IMR-90 (cell line): ENCODE measurements around the gene GRAMD4. TPM values are rescaled to one million over a fixed set of nuclear protein-coding genes. Genes with fewer than 3 reads are reported as not detected.

ENCODE experiments used
- ATAC-seq: fragments of 200-7000 bp; cut with Tn5 transposase; 2 replicates; pipeline ENCODE4 v1.9.1; 2020; ENCODE audit warnings: low read depth, mild to moderate bottlenecking, moderate library complexity
- BruUV-seq: library from RNA; stranded (reverse); fragments of 400-500 nt; replicated peaks from 2 replicates; lab custom pipeline; 2021; lab: Mats Ljungman, UMichigan
- CTCF ChIA-PET: fragments of 300-600 bp; formaldehyde crosslinking; extraction: SDS; loops from one replicate; lab custom pipeline; 2021; ENCODE audit warnings: antibody characterized with exemption; lab: Yijun Ruan, JAX
- POLR2A ChIA-PET: fragments of 300-600 bp; sonication (Branson Sonifier 250); formaldehyde crosslinking; loops from one replicate; lab custom pipeline; 2022; ENCODE audit warnings: antibody characterized with exemption; ENCODE audit not compliant: unreplicated experiment; lab: Charles Lee
- DNase-seq: peaks from one replicate; pipeline ENCODE4 v3.0.0; 2013
- H2AFZ ChIP-seq: replicated peaks from 2 replicates; pipeline ENCODE3; 2013; ENCODE audit warnings: low read length, mild to moderate bottlenecking; ENCODE audit not compliant: poor library complexity
- H2AK5ac ChIP-seq: 2 replicates; pipeline ENCODE4 v1.6.1; 2013; ENCODE audit warnings: low read depth, low read length, inconsistent platforms
- H2AK9ac ChIP-seq: replicated peaks from 2 replicates; pipeline ENCODE3; 2013; ENCODE audit warnings: mild to moderate bottlenecking, low read depth, low read length, moderate library complexity; ENCODE audit not compliant: poor library complexity
- H2BK120ac ChIP-seq: 2 replicates; pipeline ENCODE4 v1.6.1; 2013; ENCODE audit warnings: low read depth, low read length, inconsistent platforms
- H2BK15ac ChIP-seq: 3 replicates; pipeline ENCODE4 v1.6.1; 2013; ENCODE audit warnings: low read depth, low read length, inconsistent platforms
- H2BK20ac ChIP-seq: 2 replicates; pipeline ENCODE4 v1.6.1; 2013; ENCODE audit warnings: low read depth, mild to moderate bottlenecking, inconsistent platforms, low read length, moderate library complexity
- H2BK5ac ChIP-seq: 2 replicates; pipeline ENCODE4 v1.6.1; 2013; ENCODE audit warnings: mild to moderate bottlenecking, low read depth, low read length, inconsistent platforms; ENCODE audit not compliant: poor library complexity, severe bottlenecking
- H3K14ac ChIP-seq: replicated peaks from 2 replicates; pipeline ENCODE4 v1.6.1; 2013; ENCODE audit warnings: low read depth, low read length, inconsistent platforms
- H3K18ac ChIP-seq: 2 replicates; pipeline ENCODE4 v1.6.1; 2013; ENCODE audit warnings: low read depth, low read length, control low read depth
- H3K23ac ChIP-seq: 2 replicates; pipeline ENCODE4 v1.6.1; 2013; ENCODE audit warnings: low read depth, low read length, inconsistent platforms
- H3K27ac ChIP-seq: 2 replicates; pipeline ENCODE4 v1.5.1; 2013; ENCODE audit warnings: mild to moderate bottlenecking, control low read depth, low read length; ENCODE audit not compliant: insufficient read depth
- H3K27me3 ChIP-seq: 2 replicates; pipeline ENCODE4 v1.6.1; 2013; ENCODE audit warnings: low read length; ENCODE audit not compliant: control insufficient read depth, insufficient read depth
- H3K36me3 ChIP-seq: 2 replicates; pipeline ENCODE4 v1.6.1; 2013; ENCODE audit warnings: low read length, mixed read lengths; ENCODE audit not compliant: control insufficient read depth, insufficient read depth
- H3K4ac ChIP-seq: 2 replicates; pipeline ENCODE4 v1.6.1; 2013; ENCODE audit warnings: low read depth, low read length, inconsistent platforms
- H3K4me1 ChIP-seq: 2 replicates; pipeline ENCODE4 v1.6.1; 2013; ENCODE audit warnings: low read length, mixed read lengths; ENCODE audit not compliant: control insufficient read depth, insufficient read depth
- H3K4me2 ChIP-seq: 2 replicates; pipeline ENCODE4 v1.6.1; 2013; ENCODE audit warnings: low read depth, mild to moderate bottlenecking, control low read depth, low read length, moderate library complexity
- H3K4me3 ChIP-seq: 2 replicates; pipeline ENCODE4 v1.5.1; 2013; ENCODE audit warnings: low read depth, mild to moderate bottlenecking, control low read depth, low read length, moderate library complexity; ENCODE audit not compliant: insufficient read depth
- H3K56ac ChIP-seq: 2 replicates; pipeline ENCODE4 v1.6.1; 2013; ENCODE audit warnings: low read length, inconsistent platforms; ENCODE audit not compliant: insufficient read depth; ENCODE audit errors: extremely low read depth
- H3K79me1 ChIP-seq, 2 experiments: 2 replicates each; pipeline ENCODE4 v1.6.1; 2013; ENCODE audit warnings: low read length in 2 of 2, inconsistent platforms in 1 of 2, low read depth in 1 of 2
- H3K9ac ChIP-seq: 2 replicates; pipeline ENCODE4 v1.6.1; 2013; ENCODE audit warnings: low read depth, low read length, control low read depth
- H3K9me1 ChIP-seq: 2 replicates; pipeline ENCODE4 v1.6.1; 2013; ENCODE audit warnings: low read length, inconsistent platforms; ENCODE audit not compliant: insufficient read depth
- H3K9me3 ChIP-seq: 2 replicates; pipeline ENCODE4 v1.6.1; 2013; ENCODE audit warnings: low read length; ENCODE audit not compliant: control insufficient read depth, insufficient read depth
- H4K20me1 ChIP-seq: 2 replicates; pipeline ENCODE4 v1.6.1; 2013; ENCODE audit warnings: low read length, inconsistent platforms; ENCODE audit not compliant: insufficient read depth
- H4K5ac ChIP-seq: 2 replicates; pipeline ENCODE4 v1.6.1; 2013; ENCODE audit warnings: mild to moderate bottlenecking, low read depth, low read length, control low read depth
- H4K8ac ChIP-seq, 2 experiments: 2 replicates each; pipeline ENCODE4 v1.6.1; 2013; ENCODE audit warnings: low read depth in 2 of 2, low read length in 2 of 2, control low read depth in 1 of 2, inconsistent platforms in 1 of 2
- H4K91ac ChIP-seq: 2 replicates; pipeline ENCODE4 v1.6.1; 2013; ENCODE audit warnings: low read depth, low read length, inconsistent platforms; ENCODE audit not compliant: insufficient read depth
- BHLHE40 ChIP-seq: fragments of 150-350 bp; IDR thresholded peaks from 2 replicates; pipeline ENCODE4 v1.6.1; 2016; ENCODE audit warnings: mild to moderate bottlenecking, low read depth, low read length
- CHD1 ChIP-seq: IDR thresholded peaks from 2 replicates; pipeline ENCODE4 v1.6.1; 2012; ENCODE audit warnings: low read depth, low read length, improper control_type of control experiment
- MAFK ChIP-seq: IDR thresholded peaks from 2 replicates; pipeline ENCODE4 v1.6.1; 2012; ENCODE audit warnings: low read depth, low read length, improper control_type of control experiment
- MAZ ChIP-seq: IDR thresholded peaks from 2 replicates; pipeline ENCODE4 v1.6.1; 2012; ENCODE audit warnings: low read depth, mild to moderate bottlenecking, low read length, improper control_type of control experiment, moderate library complexity, borderline replicate concordance
- MXI1 ChIP-seq: IDR thresholded peaks from 2 replicates; pipeline ENCODE4 v1.6.1; 2012; ENCODE audit warnings: low read depth, mild to moderate bottlenecking, low read length, moderate library complexity, borderline replicate concordance
- NFE2L2 ChIP-seq: fragments of 150-350 bp; IDR thresholded peaks from 2 replicates; pipeline ENCODE4 v1.6.1; 2016; ENCODE audit warnings: low read depth, mild to moderate bottlenecking, low read length
- POLR2A ChIP-seq: IDR thresholded peaks from 2 replicates; pipeline ENCODE4 v1.6.1; 2012; ENCODE audit warnings: mild to moderate bottlenecking, low read depth, low read length
- RAD21 ChIP-seq: IDR thresholded peaks from 2 replicates; pipeline ENCODE4 v1.6.1; 2012; ENCODE audit warnings: low read length, improper control_type of control experiment
- RCOR1 ChIP-seq: IDR thresholded peaks from 2 replicates; pipeline ENCODE4 v1.6.1; 2012; ENCODE audit warnings: mild to moderate bottlenecking, low read length, improper control_type of control experiment; ENCODE audit not compliant: insufficient replicate concordance
- RFX5 ChIP-seq: IDR thresholded peaks from 2 replicates; pipeline ENCODE4 v1.8.0; 2012; ENCODE audit warnings: low read depth, mild to moderate bottlenecking, low read length, moderate library complexity
- SMC3 ChIP-seq: fragments of 150-350 bp; IDR thresholded peaks from 2 replicates; pipeline ENCODE4 v1.6.1; 2016; ENCODE audit warnings: low read depth, mild to moderate bottlenecking, antibody characterized with exemption, low read length, moderate library complexity
- USF2 ChIP-seq: fragments of 150-350 bp; IDR thresholded peaks from 2 replicates; pipeline ENCODE4 v1.6.1; 2017; ENCODE audit warnings: mild to moderate bottlenecking, antibody characterized with exemption, low read length, low read depth
- WGBS, 2 experiments: methylation state at CpG; one replicate each; pipeline versions ENCODE4 v1.1.5 to v1.1.7; 2013; ENCODE audit warnings: missing lambda C conversion rate in 2 of 2; ENCODE audit not compliant: insufficient read length in 1 of 2; ENCODE audit errors: extremely low coverage in 2 of 2; 5-methylcytosine and 5-hydroxymethylcytosine counted together
- dilution Hi-C: fragments of 300-500 bp; cut with HindIII; formaldehyde crosslinking; loops from one replicate; pipeline ENCODE4 v1.14.3; 2018; ENCODE audit warnings: low sequenced_read_pairs; ENCODE audit not compliant: unreplicated experiment
- in situ Hi-C: fragments of 300-500 bp; cut with MboI; formaldehyde crosslinking; loops from 3 replicates; pipeline ENCODE4 v1.14.3; 2019; ENCODE audit warnings: low sequenced_read_pairs, inconsistent platforms, mixed read lengths
- intact Hi-C: fragments of 100-400 bp; cut with micrococcal nuclease; formaldehyde crosslinking; loops from 2 replicates; pipeline ENCODE4 v1.10.0; 2022
- polyA plus RNA-seq, 3 experiments: library from polyadenylated mRNA; depleted of rRNA; stranded (reverse); fragments of >200 nt; gene quantifications; 2 replicates each; pipeline ENCODE4 v1.2.3, GENCODE V29; 2012; ENCODE audit warnings: low replicate concordance in 1 of 3
- total RNA-seq: library from RNA; depleted of rRNA; stranded (reverse); fragments of >200 nt; gene quantifications from 2 replicates; pipeline ENCODE4 v1.2.3, GENCODE V29; 2012
- TF ChIP-seq, protein P1 (sequence below): fragments of 150-350 bp; IDR thresholded peaks from 2 replicates; pipeline ENCODE4 v1.6.1; 2016; ENCODE audit warnings: low read depth, mild to moderate bottlenecking, low read length, moderate library complexity, borderline replicate concordance
- TF ChIP-seq, protein P2 (sequence below): conservative IDR thresholded peaks from 2 replicates; pipeline ENCODE4 v1.5.1; 2012; ENCODE audit warnings: mild to moderate bottlenecking, low read depth, low read length, improper control_type of control experiment

GRAMD4 gene
- total and polyA plus RNA-seq, 2 of the 4 experiments (the other 2 are of a cell fraction): 2.7 to 5.8 TPM

DNA sequence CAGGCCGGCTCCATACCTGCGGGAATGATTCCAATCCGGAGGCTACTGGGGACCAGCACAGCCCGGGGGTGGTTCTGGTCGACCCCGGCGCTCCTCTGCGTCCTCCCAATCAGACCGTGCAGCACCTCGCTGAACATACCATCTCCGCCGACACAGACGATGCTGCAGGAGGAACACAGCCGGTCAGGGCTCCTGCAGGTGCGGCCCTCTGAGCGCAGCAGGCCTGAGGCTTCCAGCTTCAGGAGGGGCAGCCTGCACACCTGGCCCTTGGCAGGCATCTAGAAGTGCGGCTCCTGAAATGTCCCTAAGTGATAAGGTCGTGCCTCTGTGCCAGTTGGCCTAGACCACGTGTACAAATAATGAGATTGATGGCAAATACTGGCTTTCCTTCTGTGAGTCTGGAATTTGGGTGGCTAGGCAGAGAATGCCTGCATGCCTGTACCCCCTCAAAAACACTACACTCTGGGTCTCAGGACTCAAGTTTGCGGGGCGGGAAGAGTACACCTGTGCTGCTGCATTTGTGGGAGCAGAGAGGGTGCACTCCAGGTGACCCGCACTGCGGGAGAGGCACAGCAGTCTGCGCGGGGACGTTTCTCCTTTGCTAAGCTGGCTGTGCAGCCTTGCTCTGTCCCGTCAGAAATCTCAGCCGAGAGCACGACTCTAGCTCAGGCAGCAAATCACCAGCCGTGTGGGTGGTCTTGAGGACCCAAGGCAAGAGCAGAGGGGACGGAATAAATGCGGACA lies 87.8 kb downstream of the GRAMD4 start:
- no peak overlapping the region for H3K4me2 ChIP-seq
- H3K36me3 ChIP-seq: peaks cover 67% of the 10 kb centered on the region
- 96% methylated on average over 24 of the region's 32 CpGs; no CpG with 5 or more reads in 1 of the 2 experiments for WGBS, 2 experiments
- dilution Hi-C loops: no loop called here
- no peak overlapping the region for H2BK20ac ChIP-seq
- H3K9ac ChIP-seq: no peak overlapping the region
- H2BK120ac ChIP-seq: no peak overlapping the region
- no peaks in the 10 kb centered on the region for H3K27me3 ChIP-seq
- no peak overlapping the region for H4K5ac ChIP-seq
- no peak overlapping the region for H2BK5ac ChIP-seq
- no peak overlapping the region for H3K14ac ChIP-seq
- DNase-seq (no peak), ATAC-seq (no peak)
- in situ Hi-C loops: no loop called here
- H3K4ac ChIP-seq: no peak overlapping the region
- no peaks in the 10 kb centered on the region for H3K9me3 ChIP-seq
- no peak overlapping the region for H4K8ac ChIP-seq
- no peak overlapping the region for H3K23ac ChIP-seq
- H3K18ac ChIP-seq: no peak overlapping the region
- H2AK5ac ChIP-seq: no peak overlapping the region
- TF ChIP-seq POLR2A (no peak), RAD21 (no peak), CHD1 (no peak), BHLHE40 (no peak), MAZ (no peak), SMC3 (no peak), RFX5 (no peak), USF2 (no peak), MAFK (no peak), NFE2L2 (no peak), MXI1 (no peak), RCOR1 (no peak)
- TF ChIP-seq, protein P1, sequence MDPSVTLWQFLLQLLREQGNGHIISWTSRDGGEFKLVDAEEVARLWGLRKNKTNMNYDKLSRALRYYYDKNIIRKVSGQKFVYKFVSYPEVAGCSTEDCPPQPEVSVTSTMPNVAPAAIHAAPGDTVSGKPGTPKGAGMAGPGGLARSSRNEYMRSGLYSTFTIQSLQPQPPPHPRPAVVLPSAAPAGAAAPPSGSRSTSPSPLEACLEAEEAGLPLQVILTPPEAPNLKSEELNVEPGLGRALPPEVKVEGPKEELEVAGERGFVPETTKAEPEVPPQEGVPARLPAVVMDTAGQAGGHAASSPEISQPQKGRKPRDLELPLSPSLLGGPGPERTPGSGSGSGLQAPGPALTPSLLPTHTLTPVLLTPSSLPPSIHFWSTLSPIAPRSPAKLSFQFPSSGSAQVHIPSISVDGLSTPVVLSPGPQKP: no peak
- TF ChIP-seq, protein P2, sequence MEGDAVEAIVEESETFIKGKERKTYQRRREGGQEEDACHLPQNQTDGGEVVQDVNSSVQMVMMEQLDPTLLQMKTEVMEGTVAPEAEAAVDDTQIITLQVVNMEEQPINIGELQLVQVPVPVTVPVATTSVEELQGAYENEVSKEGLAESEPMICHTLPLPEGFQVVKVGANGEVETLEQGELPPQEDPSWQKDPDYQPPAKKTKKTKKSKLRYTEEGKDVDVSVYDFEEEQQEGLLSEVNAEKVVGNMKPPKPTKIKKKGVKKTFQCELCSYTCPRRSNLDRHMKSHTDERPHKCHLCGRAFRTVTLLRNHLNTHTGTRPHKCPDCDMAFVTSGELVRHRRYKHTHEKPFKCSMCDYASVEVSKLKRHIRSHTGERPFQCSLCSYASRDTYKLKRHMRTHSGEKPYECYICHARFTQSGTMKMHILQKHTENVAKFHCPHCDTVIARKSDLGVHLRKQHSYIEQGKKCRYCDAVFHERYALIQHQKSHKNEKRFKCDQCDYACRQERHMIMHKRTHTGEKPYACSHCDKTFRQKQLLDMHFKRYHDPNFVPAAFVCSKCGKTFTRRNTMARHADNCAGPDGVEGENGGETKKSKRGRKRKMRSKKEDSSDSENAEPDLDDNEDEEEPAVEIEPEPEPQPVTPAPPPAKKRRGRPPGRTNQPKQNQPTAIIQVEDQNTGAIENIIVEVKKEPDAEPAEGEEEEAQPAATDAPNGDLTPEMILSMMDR: no peak
- no peak overlapping the region for H3K4me3 ChIP-seq
- ChIA-PET POLR2A (no interaction called here), CTCF (no interaction called here)
- H2BK15ac ChIP-seq: no peak overlapping the region
- H2AFZ ChIP-seq: no peak overlapping the region
- no peak overlapping the region for H4K91ac ChIP-seq
- H2AK9ac ChIP-seq: no peak overlapping the region
- H3K79me1 ChIP-seq: peaks cover 19 to 39% of the 10 kb centered on the region in 2 experiments
- intact Hi-C loops: no loop called here
- H3K56ac ChIP-seq: no peak overlapping the region
- BruUV-seq: no TSS peak
- peaks cover 8% of the 10 kb centered on the region; the same call in 1 of the 2 replicates for H3K9me1 ChIP-seq
- peaks cover 14% of the 10 kb centered on the region for H4K20me1 ChIP-seq
- H3K27ac ChIP-seq: no peak overlapping the region
- no peaks in the 10 kb centered on the region for H3K4me1 ChIP-seq
